Ascending aorta (tissue), 2 donors: ENCODE results near the gene SERPINI2. TPM values are rescaled to one million over a fixed set of nuclear protein-coding genes. Genes with fewer than 3 reads are reported as not detected.

ENCODE experiments used
- DNase-seq, 2 donors: peaks; one replicate each; pipeline ENCODE4 v3.0.0-alpha.2; 2019; ENCODE audit warnings: low spot score in 2 of 2
- H3K27ac ChIP-seq, 2 donors: fragments of 200-600 bp; sonication (generic); one replicate each; pipeline ENCODE4 v1.5.1; 2016 to 2017; ENCODE audit warnings: mild to moderate bottlenecking in 1 of 2
- H3K27me3 ChIP-seq: fragments of 200-600 bp; sonication (generic); one replicate; pipeline ENCODE4 v1.5.1; 2017
- H3K36me3 ChIP-seq, 2 donors: fragments of 200-600 bp; sonication (generic); one replicate each; pipeline ENCODE4 v1.5.1; 2016
- H3K4me1 ChIP-seq, 2 donors: fragments of 200-600 bp; sonication (generic); one replicate each; pipeline ENCODE4 v1.5.1; 2016 to 2017; ENCODE audit warnings: mild to moderate bottlenecking in 1 of 2
- H3K4me3 ChIP-seq, 2 donors: fragments of 200-600 bp; sonication (generic); one replicate each; pipeline ENCODE4 v1.5.1; 2016 to 2017; ENCODE audit warnings: mild to moderate bottlenecking in 1 of 2
- H3K9me3 ChIP-seq, 2 donors: fragments of 200-600 bp; sonication (generic); one replicate each; pipeline ENCODE4 v1.5.1; 2016
- intact Hi-C: fragments of 100-400 bp; cut with DNase I; formaldehyde crosslinking; loops from one replicate; pipeline ENCODE4 v1.15.1; 2023
- total RNA-seq: library from RNA; depleted of rRNA; stranded (reverse); fragments of >200 nt; gene quantifications from one replicate; pipeline ENCODE4 v1.1.0, GENCODE V29; 2016
- TF ChIP-seq, protein P1 (sequence below), 3 experiments: fragments of 200-600 bp in 2 of 3; fragments of 450-650 bp in 1 of 3; sonication (generic) in 2 of 3; IDR thresholded peaks; one replicate each; pipeline ENCODE4 v1.5.1; 2016 to 2019; ENCODE audit warnings: antibody characterized with exemption in 3 of 3, mild to moderate bottlenecking in 1 of 3, moderate library complexity in 1 of 3

Gene SERPINI2
- total RNA-seq, 1 donor from 2014 or later, result not detected

DNA sequence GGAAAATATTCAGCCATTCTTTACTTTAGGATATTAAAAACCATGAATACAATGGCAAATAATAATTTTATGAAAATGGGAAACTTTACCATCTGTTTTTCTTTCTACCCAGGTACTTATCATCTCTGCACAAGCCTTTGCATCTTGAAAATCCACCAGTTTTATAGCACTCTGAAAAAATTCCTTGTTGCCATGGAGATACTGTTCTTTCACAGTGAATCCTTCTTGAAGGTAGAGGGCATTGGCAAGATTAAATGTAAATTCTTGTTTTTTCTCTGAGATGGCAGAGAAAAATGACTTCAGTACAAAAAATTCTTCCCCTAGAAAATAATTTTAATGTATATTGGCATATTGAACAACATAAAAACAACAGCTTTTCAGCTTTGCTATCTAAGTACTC lies 6.9 kb downstream of the SERPINI2 start:
- intact Hi-C loops, result no loop called here
- no peaks in the 10 kb centered on the region for H3K27me3 ChIP-seq
- no peaks in the 10 kb centered on the region for H3K9me3 ChIP-seq
- no peaks in the 10 kb centered on the region for H3K36me3 ChIP-seq
- no peak for DNase-seq
- no peak overlapping the region for H3K27ac ChIP-seq
- H3K4me3 ChIP-seq, result no peak overlapping the region
- H3K4me1 ChIP-seq, result no peaks in the 10 kb centered on the region
- TF ChIP-seq, protein P1, sequence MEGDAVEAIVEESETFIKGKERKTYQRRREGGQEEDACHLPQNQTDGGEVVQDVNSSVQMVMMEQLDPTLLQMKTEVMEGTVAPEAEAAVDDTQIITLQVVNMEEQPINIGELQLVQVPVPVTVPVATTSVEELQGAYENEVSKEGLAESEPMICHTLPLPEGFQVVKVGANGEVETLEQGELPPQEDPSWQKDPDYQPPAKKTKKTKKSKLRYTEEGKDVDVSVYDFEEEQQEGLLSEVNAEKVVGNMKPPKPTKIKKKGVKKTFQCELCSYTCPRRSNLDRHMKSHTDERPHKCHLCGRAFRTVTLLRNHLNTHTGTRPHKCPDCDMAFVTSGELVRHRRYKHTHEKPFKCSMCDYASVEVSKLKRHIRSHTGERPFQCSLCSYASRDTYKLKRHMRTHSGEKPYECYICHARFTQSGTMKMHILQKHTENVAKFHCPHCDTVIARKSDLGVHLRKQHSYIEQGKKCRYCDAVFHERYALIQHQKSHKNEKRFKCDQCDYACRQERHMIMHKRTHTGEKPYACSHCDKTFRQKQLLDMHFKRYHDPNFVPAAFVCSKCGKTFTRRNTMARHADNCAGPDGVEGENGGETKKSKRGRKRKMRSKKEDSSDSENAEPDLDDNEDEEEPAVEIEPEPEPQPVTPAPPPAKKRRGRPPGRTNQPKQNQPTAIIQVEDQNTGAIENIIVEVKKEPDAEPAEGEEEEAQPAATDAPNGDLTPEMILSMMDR (IDR thresholded peaks at IDR 0.05), result no peak

DNA sequence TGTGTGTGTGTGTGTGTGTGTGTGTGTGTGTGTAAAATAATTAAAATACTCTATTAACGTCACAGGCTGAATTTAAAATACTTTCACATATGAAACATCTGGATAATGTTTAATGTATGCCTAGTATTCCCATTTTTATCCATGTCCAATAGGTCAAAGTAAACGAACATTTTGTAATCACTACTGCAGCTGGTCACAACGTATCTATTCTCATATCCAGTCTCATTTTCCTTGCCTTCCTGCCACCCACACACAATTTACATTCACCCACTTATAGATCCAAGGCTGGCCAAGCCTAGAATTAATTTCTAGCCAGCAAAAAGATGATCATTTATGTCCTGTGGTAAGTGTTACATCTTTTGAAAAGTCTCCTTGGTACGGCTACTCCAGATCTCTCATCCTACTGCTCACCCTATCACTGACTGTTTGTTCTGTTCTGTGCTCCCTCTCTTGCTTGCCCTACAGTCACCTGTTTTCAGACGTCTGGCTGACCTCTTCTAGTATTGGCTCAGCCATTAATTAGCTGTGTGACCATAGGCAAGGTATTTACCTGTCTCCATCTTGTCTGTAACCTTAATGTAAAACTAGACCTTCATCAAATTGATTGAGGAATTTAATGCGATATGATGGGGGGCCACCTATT lies 17.6 kb downstream of the SERPINI2 start:
- no peaks in the 10 kb centered on the region for H3K36me3 ChIP-seq
- H3K4me1 ChIP-seq, result no peaks in the 10 kb centered on the region
- no peaks in the 10 kb centered on the region for H3K9me3 ChIP-seq
- intact Hi-C loops, result no loop called here
- TF ChIP-seq, protein P1 (IDR thresholded peaks at IDR 0.05), result no peak
- H3K27me3 ChIP-seq, result no peaks in the 10 kb centered on the region
- H3K4me3 ChIP-seq, result no peak overlapping the region
- no peak for DNase-seq
- H3K27ac ChIP-seq, result no peak overlapping the region

DNA sequence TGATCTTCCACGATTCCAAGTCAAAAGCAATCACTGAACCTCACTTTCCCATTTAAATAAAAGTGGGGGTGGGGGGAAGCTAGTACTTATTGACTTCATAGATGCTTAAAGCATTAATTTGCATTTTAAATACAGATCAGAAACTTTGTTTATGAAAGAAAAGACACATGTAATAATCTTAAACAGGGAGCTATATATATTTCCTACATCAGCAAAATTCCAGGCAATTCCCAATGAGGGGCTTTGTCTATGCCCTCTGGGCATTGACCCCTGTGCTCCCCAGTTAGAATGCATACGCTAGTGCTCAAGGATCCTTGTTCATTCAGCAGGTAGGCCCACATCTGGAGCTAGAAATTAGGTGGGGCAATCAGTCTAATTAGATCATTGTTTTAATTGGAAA lies 20.0 kb downstream of the SERPINI2 start:
- TF ChIP-seq, protein P1 (IDR thresholded peaks at IDR 0.05), result no peak
- no peak for DNase-seq

DNA sequence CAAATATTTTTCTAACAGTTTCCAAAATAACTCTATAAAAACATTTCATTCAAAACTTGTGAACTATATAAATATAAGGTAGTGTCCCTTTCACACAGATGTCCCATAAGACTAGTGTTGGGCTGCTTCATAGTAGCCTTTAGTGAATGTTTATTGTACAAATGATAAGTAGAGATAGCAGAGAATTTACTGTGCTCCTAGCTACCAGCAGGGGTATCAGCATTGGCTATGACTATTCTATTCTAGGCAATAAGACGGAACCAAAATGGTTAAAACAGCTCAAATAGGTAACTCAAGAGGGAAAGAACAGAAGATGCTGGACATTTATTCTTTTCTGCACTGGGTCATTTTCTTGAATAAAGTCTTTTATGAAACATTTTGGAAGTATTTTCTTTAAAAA lies 22.6 kb downstream of the SERPINI2 start:
- Histone ChIP-seq H3K36me3 (no peaks in the 10 kb centered on the region), H3K27me3 (no peaks in the 10 kb centered on the region), H3K9me3 (no peaks in the 10 kb centered on the region), H3K27ac (no peak overlapping the region), H3K4me1 (no peaks in the 10 kb centered on the region), H3K4me3 (no peak overlapping the region)
- DNase-seq, result no peak
- intact Hi-C loops, result no loop called here
- TF ChIP-seq, protein P1 (IDR thresholded peaks at IDR 0.05), result no peak

More for the DNA sequence above, 20.0 kb downstream of the SERPINI2 start:
- Histone ChIP-seq H3K27me3 (no peaks in the 10 kb centered on the region), H3K4me3 (no peak overlapping the region), H3K27ac (no peak overlapping the region), H3K4me1 (no peaks in the 10 kb centered on the region), H3K36me3 (no peaks in the 10 kb centered on the region), H3K9me3 (no peaks in the 10 kb centered on the region)
- intact Hi-C loops, result no loop called here

DNA sequence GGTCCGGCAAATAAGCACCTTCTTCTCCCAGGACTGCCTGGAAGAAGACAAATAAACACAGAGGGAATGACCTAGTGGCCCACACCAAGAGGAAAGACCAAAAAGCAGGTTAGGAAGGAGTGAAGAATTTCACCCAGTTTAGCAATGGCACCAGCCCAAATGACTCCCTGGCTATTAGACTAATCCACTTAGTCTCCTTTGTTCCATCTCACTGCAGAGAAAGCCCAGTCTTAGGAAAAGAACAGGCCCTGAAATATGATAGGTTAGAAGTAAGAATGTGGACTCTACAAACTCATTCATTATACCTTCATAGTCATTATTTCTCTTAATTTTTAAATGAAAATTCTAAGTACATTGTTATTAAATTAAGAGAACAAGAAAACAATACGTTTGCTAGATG lies 23.2 kb downstream of the SERPINI2 start:
- TF ChIP-seq, protein P1 (IDR thresholded peaks at IDR 0.05), result no peak
- Histone ChIP-seq H3K4me1 (no peaks in the 10 kb centered on the region), H3K36me3 (no peaks in the 10 kb centered on the region), H3K4me3 (no peak overlapping the region), H3K27me3 (no peaks in the 10 kb centered on the region), H3K9me3 (no peaks in the 10 kb centered on the region), H3K27ac (no peak overlapping the region)
- DNase-seq, result no peak
- intact Hi-C loops, result no loop called here

DNA sequence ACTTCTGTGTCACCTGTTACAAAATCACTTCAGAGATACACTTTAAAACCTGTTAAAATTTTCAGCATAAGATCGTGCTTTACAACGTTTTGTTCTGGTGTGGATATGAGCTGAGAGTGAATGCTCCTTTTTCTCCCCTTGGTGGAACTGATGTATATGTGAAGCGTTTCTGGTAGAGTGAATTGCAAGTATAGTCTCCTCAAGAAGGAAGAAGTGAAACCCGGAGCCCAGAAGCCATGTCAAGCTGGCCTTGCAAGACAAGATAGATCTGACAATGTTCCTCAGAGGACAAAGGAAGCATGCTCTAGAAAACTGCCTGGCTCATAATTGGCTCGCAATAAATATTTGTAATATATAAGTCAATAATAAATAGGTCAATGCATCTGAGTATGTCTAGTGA lies 23.6 kb downstream of the SERPINI2 start:
- Histone ChIP-seq H3K36me3 (no peaks in the 10 kb centered on the region), H3K9me3 (no peaks in the 10 kb centered on the region), H3K4me1 (no peaks in the 10 kb centered on the region), H3K27me3 (no peaks in the 10 kb centered on the region), H3K4me3 (no peak overlapping the region), H3K27ac (no peak overlapping the region)
- TF ChIP-seq, protein P1 (IDR thresholded peaks at IDR 0.05), result no peak
- DNase-seq, result no peak
- intact Hi-C loops, result no loop called here
